HEK293 (cell line): ENCODE results near the gene JTB.

Experiments
- AEBP2 ChIP-seq: fragments of 450-650 bp; formaldehyde crosslinking; IDR thresholded peaks from 2 replicates; pipeline ENCODE4 v1.5.1; 2016; ENCODE audit warnings: missing biosample characterization, missing genetic modification characterization, borderline replicate concordance
- HOXA7 ChIP-seq: sonication (generic); formaldehyde crosslinking; IDR thresholded peaks from 2 replicates; pipeline ENCODE4 v1.8.1; 2022; ENCODE audit warnings: missing genetic modification reagents, borderline replicate concordance
- KLF9 ChIP-seq: fragments of 450-650 bp; formaldehyde crosslinking; IDR thresholded peaks from 2 replicates; pipeline ENCODE4 v1.5.1; 2016; ENCODE audit warnings: missing biosample characterization, missing genetic modification characterization, low read depth
- PRDM10 ChIP-seq: fragments of 450-650 bp; formaldehyde crosslinking; IDR thresholded peaks from 2 replicates; pipeline ENCODE4 v1.5.1; 2016; ENCODE audit warnings: missing biosample characterization, missing genetic modification characterization
- PRDM4 ChIP-seq: fragments of 450-650 bp; formaldehyde crosslinking; IDR thresholded peaks from 2 replicates; pipeline ENCODE4 v1.5.1; 2017; ENCODE audit warnings: missing biosample characterization, missing genetic modification characterization
- SALL2 ChIP-seq: fragments of 450-650 bp; formaldehyde crosslinking; IDR thresholded peaks from 2 replicates; pipeline ENCODE4 v1.5.0; 2017; ENCODE audit warnings: missing biosample characterization, mild to moderate bottlenecking, missing genetic modification characterization, borderline replicate concordance
- SCRT2 ChIP-seq: fragments of 450-650 bp; formaldehyde crosslinking; IDR thresholded peaks from 2 replicates; pipeline ENCODE4 v1.5.1; 2016; ENCODE audit warnings: missing biosample characterization, missing genetic modification characterization
- TSHZ1 ChIP-seq: fragments of 450-650 bp; formaldehyde crosslinking; IDR thresholded peaks from 2 replicates; pipeline ENCODE4 v1.5.1; 2016; ENCODE audit warnings: missing biosample characterization, missing genetic modification characterization, borderline replicate concordance
- ZEB2 ChIP-seq: fragments of 450-650 bp; formaldehyde crosslinking; IDR thresholded peaks from 2 replicates; pipeline ENCODE4 v1.5.1; 2016; ENCODE audit warnings: missing biosample characterization, missing genetic modification characterization
- ZNF132 ChIP-seq: fragments of 450-650 bp; formaldehyde crosslinking; IDR thresholded peaks from 2 replicates; pipeline ENCODE4 v1.5.1; 2017; ENCODE audit warnings: missing biosample characterization, missing genetic modification characterization, borderline replicate concordance
- ZNF146 ChIP-seq: fragments of 450-650 bp; formaldehyde crosslinking; IDR thresholded peaks from 2 replicates; pipeline ENCODE4 v1.5.1; 2016; ENCODE audit warnings: missing biosample characterization, missing genetic modification characterization
- ZNF394 ChIP-seq: fragments of 450-650 bp; formaldehyde crosslinking; IDR thresholded peaks from 2 replicates; pipeline ENCODE4 v1.5.1; 2016; ENCODE audit warnings: missing biosample characterization, missing genetic modification characterization, mild to moderate bottlenecking, moderate library complexity, borderline replicate concordance
- ZNF423 ChIP-seq: fragments of 450-650 bp; formaldehyde crosslinking; IDR thresholded peaks from 2 replicates; pipeline ENCODE4 v1.5.1; 2016; ENCODE audit warnings: missing biosample characterization, missing genetic modification characterization
- ZNF501 ChIP-seq: fragments of 450-650 bp; formaldehyde crosslinking; IDR thresholded peaks from 2 replicates; pipeline ENCODE4 v1.5.1; 2016; ENCODE audit warnings: missing biosample characterization, missing genetic modification characterization
- ZNF514 ChIP-seq: fragments of 450-650 bp; formaldehyde crosslinking; IDR thresholded peaks from 2 replicates; pipeline ENCODE4 v1.5.1; 2016; ENCODE audit warnings: missing biosample characterization, missing genetic modification characterization
- ZNF555 ChIP-seq: fragments of 450-650 bp; formaldehyde crosslinking; conservative IDR thresholded peaks from 2 replicates; pipeline ENCODE4 v1.5.1; 2017; ENCODE audit warnings: missing biosample characterization, mild to moderate bottlenecking, missing genetic modification characterization, inconsistent platforms
- ZNF558 ChIP-seq: fragments of 450-650 bp; formaldehyde crosslinking; IDR thresholded peaks from 2 replicates; pipeline ENCODE4 v1.5.1; 2016; ENCODE audit warnings: missing biosample characterization, missing genetic modification characterization
- ZNF600 ChIP-seq: fragments of 450-650 bp; formaldehyde crosslinking; IDR thresholded peaks from 2 replicates; pipeline ENCODE4 v1.5.1; 2016; ENCODE audit warnings: missing biosample characterization, missing genetic modification characterization
- ZNF639 ChIP-seq: fragments of 450-650 bp; formaldehyde crosslinking; IDR thresholded peaks from 2 replicates; pipeline ENCODE4 v1.5.1; 2016; ENCODE audit warnings: missing biosample characterization, missing genetic modification characterization
- ZNF664 ChIP-seq: fragments of 450-650 bp; formaldehyde crosslinking; IDR thresholded peaks from 2 replicates; pipeline ENCODE4 v1.5.1; 2016; ENCODE audit warnings: missing biosample characterization, missing genetic modification characterization
- ZNF707 ChIP-seq: fragments of 450-650 bp; formaldehyde crosslinking; IDR thresholded peaks from 2 replicates; pipeline ENCODE4 v1.5.1; 2016; ENCODE audit warnings: missing biosample characterization, missing genetic modification characterization
- ZNF76 ChIP-seq: fragments of 450-650 bp; formaldehyde crosslinking; IDR thresholded peaks from 2 replicates; pipeline ENCODE4; 2016; ENCODE audit warnings: low read depth, missing biosample characterization, missing genetic modification characterization, borderline replicate concordance
- ZNF776 ChIP-seq: fragments of 450-650 bp; formaldehyde crosslinking; IDR thresholded peaks from 2 replicates; pipeline ENCODE4 v1.5.0; 2017; ENCODE audit warnings: missing biosample characterization, missing genetic modification characterization, borderline replicate concordance
- ZNF837 ChIP-seq: fragments of 450-650 bp; formaldehyde crosslinking; IDR thresholded peaks from 2 replicates; pipeline ENCODE4 v1.5.1; 2016; ENCODE audit warnings: missing biosample characterization, missing genetic modification characterization
- ZXDB ChIP-seq: fragments of 450-650 bp; formaldehyde crosslinking; IDR thresholded peaks from 2 replicates; pipeline ENCODE4 v1.5.1; 2016; ENCODE audit warnings: missing biosample characterization, missing genetic modification characterization

Gene JTB

GRCh38 chr1:153977250-153978240 is at the start of gene JTB (continued):
- TF ChIP-seq ZNF776 (tag by site-specific recombination) (no peak), ZNF600 (tag by site-specific recombination) (peak; percentile 94), ZNF394 (tag by site-specific recombination) (peak; percentile 100), ZNF664 (tag by site-specific recombination) (no peak), ZNF501 (peak; percentile 59), AEBP2 (tag by site-specific recombination) (no peak), ZXDB (peak; percentile 95), ZEB2 (tag by site-specific recombination) (peak; percentile 95), ZNF639 (0 out of 2 replicates have a peak, but pooled peaks have one; percentile 15), ZNF558 (tag by site-specific recombination) (no peak), ZNF555 (tag by site-specific recombination) (no peak), ZNF514 (tag by site-specific recombination) (no peak), ZNF837 (tag by site-specific recombination) (no peak), HOXA7 (CRISPR knock-in tag) (no peak), ZNF132 (tag by site-specific recombination) (no peak), SALL2 (no peak), ZNF423 (tag by site-specific recombination) (no peak), ZNF146 (tag by site-specific recombination) (no peak), SCRT2 (tag by site-specific recombination) (peak; percentile 92), KLF9 (no peak), PRDM10 (tag by site-specific recombination) (peak; percentile 22), TSHZ1 (tag by site-specific recombination) (no peak), ZNF76 (peak; percentile 98), ZNF707 (no peak), PRDM4 (tag by site-specific recombination) (no peak)
- TF ChIP-seq, all 188 proteins: peak for 44
